ENCODE measurements around the gene SLC35G6. TPM values are rescaled to one million over a fixed set of nuclear protein-coding genes. Genes with fewer than 3 reads are reported as not detected.

The SLC35G6 gene
- total RNA-seq, 1 donor from 2014 or later, result not detected

DNA sequence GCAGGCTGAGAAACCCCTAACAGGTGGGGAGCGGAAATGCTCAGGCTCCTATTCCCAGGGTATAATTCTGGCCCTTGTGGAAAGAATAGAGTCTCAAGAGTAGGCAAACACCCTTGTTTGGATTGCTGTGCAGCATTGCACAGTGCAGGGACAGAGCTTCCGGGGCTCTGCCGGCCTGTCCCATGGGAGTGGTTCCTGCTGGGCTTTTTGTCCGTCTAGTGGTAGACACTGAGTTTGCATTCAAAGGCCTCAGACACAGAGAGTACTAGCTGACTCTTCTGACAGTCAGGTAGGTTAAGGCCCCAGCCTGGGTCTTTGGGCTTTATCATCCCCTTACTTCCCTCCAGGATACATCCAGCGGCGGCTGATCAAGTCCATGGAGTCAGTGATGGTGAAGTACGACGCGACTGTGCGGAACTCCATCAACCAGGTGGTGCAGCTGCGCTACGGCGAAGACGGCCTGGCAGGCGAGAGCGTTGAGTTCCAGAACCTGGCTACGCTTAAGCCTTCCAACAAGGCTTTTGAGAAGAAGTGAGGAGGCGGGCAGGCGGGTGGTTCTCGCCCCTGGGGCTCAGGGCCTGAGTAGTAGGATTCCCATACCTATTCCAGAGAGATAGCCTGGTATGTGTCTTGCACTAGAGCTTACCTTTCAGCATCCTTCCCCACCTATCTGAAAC, 21.1 kb downstream of the SLC35G6 start:
- DNase-seq, result no peak

DNA sequence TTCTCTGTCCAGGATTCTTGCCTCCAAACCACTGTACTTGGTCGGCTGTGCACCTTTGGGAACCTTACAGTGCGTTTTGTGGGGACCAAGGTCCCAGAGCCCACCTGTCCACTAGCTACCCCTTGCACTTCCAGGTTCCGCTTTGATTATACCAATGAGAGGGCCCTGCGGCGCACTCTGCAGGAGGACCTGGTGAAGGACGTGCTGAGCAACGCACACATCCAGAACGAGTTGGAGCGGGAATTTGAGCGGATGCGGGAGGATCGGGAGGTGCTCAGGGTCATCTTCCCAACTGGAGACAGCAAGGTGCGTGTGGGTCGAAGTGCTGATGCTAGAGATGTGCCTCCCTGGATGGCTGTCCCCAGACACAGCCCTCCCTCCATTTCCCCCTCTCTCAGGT, 21.7 kb downstream of the SLC35G6 start:
- DNase-seq, result no peak

DNA sequence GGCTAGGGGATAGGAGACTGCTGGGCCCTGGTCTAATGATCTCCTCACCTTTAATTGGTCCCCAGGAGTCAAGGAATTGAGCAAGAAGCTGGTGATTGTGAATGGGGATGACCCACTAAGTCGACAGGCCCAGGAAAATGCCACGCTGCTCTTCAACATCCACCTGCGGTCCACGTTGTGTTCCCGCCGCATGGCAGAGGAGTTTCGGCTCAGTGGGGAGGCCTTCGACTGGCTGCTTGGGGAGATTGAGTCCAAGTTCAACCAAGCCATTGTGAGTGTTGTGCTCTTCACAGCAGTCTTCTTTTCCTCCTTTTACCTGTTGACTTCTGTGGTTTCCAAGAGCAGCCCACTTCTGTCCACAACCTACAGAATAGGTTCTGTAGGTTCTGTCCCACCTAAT, 22.3 kb downstream of the SLC35G6 start:
- no peak for DNase-seq

DNA sequence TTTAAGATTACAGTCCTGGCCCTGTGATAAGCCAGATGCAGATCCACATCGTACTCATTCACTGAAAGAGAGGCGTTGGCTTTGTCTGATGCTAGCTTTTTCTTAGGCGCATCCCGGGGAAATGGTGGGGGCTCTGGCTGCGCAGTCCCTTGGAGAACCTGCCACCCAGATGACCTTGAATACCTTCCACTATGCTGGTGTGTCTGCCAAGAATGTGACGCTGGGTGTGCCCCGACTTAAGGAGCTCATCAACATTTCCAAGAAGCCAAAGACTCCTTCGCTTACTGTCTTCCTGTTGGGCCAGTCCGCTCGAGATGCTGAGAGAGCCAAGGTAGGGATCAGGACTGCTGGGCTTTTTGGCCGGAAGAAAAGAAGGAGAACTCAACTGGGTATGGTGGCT, 26.9 kb downstream of the SLC35G6 start:
- DNase-seq, result no peak

DNA sequence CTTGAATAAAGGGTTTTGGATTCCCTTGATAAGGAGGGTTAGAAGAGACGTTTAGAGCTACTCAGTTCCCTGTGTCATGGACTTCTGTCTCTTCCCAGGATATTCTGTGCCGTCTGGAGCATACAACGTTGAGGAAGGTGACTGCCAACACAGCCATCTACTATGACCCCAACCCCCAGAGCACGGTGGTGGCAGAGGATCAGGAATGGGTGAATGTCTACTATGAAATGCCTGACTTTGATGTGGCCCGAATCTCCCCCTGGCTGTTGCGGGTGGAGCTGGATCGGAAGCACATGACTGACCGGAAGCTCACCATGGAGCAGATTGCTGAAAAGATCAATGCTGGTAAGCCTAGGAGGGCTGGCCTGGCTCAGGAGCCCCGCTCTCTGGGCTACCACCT, 27.6 kb downstream of the SLC35G6 start:
- no peak for DNase-seq

DNA sequence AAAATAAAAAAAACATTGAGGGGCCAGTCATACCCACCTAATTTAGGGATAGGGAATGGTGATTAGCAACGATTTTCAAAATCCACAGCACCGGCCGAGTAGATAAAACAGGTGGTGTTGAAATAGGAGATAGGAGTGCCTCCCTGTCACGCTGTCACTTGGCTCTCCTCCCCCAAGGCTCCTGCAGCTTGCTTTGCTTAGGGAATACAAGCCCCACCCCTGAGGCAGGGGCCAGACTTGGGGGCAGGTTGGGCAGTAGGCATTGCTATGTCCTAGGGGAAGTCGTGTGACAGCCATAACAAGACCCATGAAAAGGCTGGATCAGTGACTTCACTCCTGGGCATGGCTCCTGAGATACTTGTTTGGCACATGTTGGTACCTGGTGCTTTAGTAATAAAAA, 28.7 kb downstream of the SLC35G6 start:
- DNase-seq, result no peak

DNA sequence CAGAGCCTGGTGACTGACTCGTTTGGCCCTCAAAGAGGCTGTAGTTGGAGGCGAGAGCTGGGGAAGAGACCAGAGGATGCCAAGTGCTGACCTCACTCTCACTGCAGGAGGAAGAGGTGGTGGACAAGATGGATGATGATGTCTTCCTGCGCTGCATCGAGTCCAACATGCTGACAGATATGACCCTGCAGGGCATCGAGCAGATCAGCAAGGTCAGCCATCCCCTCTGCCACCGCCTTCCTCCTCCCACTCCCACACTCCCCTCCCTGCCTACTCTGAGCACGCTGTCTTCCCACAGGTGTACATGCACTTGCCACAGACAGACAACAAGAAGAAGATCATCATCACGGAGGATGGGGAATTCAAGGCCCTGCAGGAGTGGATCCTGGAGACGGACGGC, 29.9 kb downstream of the SLC35G6 start:
- no peak for DNase-seq

DNA sequence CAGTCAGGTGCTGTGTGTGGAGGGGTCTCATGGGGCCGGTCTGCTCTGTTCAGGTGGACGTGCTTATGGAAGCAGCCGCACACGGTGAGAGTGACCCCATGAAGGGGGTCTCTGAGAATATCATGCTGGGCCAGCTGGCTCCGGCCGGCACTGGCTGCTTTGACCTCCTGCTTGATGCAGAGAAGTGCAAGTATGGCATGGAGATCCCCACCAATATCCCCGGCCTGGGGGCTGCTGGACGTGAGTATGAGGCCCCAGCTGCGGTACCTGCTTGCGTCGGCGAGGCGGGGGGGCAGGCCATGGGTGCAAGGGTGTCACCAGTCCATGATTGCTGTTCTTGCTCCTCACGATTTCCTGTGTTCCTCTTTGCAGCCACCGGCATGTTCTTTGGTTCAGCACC, 30.9 kb downstream of the SLC35G6 start:
- DNase-seq, result no peak

DNA sequence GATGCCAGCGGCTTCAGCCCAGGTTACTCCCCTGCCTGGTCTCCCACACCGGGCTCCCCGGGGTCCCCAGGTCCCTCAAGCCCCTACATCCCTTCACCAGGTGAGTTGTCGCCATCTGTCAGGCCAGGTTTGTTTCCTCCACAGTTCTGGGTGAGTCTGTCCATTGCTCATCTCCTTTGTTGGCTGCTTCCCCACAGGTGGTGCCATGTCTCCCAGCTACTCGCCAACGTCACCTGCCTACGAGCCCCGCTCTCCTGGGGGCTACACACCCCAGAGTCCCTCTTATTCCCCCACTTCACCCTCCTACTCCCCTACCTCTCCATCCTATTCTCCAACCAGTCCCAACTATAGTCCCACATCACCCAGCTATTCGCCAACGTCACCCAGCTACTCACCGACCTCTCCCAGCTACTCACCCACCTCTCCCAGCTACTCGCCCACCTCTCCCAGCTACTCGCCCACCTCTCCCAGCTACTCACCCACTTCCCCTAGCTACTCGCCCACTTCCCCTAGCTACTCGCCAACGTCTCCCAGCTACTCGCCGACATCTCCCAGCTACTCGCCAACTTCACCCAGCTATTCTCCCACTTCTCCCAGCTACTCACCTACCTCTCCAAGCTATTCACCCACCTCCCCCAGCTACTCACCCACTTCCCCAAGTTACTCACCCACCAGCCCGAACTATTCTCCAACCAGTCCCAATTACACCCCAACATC, 31.7 kb downstream of the SLC35G6 start:
- no peak for DNase-seq

DNA sequence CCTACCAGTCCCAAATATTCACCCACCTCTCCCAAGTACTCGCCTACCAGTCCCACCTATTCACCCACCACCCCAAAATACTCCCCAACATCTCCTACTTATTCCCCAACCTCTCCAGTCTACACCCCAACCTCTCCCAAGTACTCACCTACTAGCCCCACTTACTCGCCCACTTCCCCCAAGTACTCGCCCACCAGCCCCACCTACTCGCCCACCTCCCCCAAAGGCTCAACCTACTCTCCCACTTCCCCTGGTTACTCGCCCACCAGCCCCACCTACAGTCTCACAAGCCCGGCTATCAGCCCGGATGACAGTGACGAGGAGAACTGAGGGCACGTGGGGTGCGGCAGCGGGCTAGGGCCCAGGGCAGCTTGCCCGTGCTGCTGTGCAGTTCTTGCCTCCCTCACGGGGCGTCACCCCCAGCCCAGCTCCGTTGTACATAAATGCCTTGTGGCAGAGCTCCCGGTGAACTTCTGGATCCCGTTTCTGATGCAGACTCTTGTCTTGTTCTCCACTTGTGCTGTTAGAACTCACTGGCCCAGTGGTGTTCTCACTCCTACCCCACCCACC, 32.7 kb downstream of the SLC35G6 start:
- no peak for DNase-seq

DNA sequence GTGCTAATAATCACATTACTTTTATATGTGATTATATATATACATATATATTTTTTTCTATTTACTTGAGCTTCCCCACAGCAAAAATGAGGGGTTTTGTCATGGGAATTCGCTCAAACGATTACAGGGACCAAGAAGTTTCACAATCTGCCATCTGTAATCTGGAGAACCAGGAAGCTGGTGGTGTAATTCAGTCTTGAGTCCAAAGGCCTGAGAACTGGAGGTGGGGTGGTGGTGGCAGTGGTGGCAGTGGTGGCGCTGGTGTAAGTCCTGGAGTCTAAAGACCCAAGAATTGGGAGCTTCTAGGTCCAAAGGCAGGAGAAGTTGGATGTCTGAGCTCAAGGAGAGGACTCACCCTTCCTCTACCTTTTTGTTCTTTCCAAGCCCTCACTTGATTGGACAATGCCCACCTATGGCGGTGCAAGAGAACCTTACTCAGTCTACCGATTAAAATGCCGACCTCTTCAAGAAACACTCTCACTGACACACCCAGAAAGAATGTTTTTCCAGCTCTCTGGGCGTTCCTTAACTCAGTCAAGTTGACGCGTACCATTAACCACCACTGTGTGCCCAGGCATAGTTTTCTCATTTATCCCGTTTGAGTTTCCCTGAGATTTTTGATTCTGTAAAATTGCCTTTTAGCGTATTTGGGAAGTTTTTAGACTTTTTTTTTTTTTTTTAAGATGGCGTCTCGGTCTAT, 34.8 kb downstream of the SLC35G6 start:
- DNase-seq, result no peak

DNA sequence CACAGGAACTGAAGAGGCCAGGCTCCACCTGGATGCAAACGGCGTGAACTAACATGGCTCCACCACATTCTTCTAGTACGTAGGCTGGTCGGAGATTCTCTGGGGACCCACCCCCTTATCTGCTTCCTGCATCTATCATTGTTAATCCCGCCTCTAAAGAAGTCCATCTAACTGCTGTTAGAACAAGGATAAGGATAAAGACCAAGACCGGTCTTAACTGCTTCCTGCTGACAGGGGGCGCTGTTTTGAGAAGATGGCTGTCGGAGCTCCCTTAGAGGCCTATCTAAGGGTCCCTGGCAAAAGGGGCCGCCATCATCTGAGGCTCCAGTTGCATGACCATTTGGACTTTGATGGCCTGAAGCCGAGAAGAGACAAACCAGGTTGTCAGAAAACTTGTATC, 41.8 kb downstream of the SLC35G6 start:
- DNase-seq, result no peak

DNA sequence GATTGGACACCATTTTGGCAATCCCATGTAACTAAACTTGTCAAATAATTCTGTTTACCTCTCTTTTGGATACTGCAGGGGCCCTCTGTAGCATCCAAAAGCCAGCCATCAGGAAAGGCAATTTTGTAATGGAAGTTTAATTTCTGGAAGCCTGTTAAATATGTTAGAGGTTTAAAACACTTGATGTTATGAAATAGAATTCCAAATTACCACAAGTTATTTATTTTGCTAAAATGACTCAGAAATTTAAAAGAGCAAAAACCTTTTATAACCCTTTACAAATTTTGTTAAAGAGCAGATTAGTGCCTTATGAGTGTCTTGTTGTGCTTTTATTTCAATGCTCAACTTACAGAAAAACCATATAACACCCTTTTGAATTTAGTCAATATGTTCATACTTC, 47.6 kb downstream of the SLC35G6 start:
- DNase-seq, result no peak

DNA sequence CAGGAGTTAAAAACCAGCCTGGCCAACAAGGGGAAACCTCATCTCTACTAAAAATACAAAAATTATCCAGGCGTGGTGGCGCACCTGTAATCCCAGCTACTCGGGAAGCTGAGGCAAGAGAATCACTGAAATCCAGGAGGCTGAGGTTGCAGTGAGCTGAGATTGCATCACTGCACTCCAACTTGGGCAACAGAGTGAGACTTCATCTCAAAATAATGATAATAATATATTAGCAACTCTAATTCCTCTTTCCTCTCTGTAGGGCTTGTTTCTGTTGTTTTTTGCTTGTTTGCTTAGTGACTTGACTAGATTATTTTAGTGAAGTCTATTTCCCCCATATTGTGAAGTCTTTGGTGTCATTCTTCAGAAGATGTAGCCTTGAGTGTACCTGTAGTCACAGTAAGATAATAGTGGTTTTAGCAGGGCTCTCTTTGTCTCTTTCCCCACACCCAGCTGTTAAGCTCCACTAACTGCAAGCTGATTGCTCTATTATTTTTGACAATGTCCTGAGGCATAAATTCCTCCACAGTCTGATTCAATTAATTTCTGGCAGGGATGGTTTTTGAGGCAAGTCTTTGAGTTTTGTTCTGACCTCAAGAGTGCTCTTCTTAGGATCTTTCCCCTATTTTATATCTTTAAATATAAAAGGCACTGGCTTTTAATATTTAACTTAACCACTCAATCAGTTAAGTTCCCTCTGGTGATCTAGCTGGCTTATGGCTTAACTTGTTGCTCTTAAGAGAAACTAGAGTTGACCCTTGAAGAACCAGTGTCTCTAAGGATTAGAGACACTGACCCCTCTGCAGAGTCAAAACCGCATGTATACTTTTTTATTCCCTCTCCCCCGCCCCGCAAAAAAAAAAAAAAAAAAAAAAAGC, 49.0 kb downstream of the SLC35G6 start:
- no peak for DNase-seq

Other genes with a start within 250 kb of the SLC35G6 start
- gene DVL2, start 246.9 kb upstream of the SLC35G6 start, total RNA-seq, result 53.7 TPM
- gene PHF23, start 242.0 kb upstream of the SLC35G6 start, total RNA-seq, result 22.3 TPM
- 283 TPM for gene GABARAP, start 239.0 kb upstream of the SLC35G6 start, total RNA-seq
- 63.6 TPM for gene CTDNEP1, start 229.7 kb upstream of the SLC35G6 start, total RNA-seq
- 43.2 TPM for gene ELP5, start 229.2 kb upstream of the SLC35G6 start, total RNA-seq
- gene CLDN7, start 219.0 kb upstream of the SLC35G6 start, total RNA-seq, result 22.2 TPM
- gene SLC2A4, start 199.7 kb upstream of the SLC35G6 start, total RNA-seq, result 75.2 TPM
- 0.51 TPM for gene YBX2, start 186.8 kb upstream of the SLC35G6 start, total RNA-seq
- gene EIF5A, start 173.8 kb upstream of the SLC35G6 start, total RNA-seq, result 212 TPM
- 35.3 TPM for gene GPS2, start 166.1 kb upstream of the SLC35G6 start, total RNA-seq
- gene NEURL4, start 152.1 kb upstream of the SLC35G6 start, total RNA-seq, result 22.5 TPM
- gene ACAP1, start 144.9 kb upstream of the SLC35G6 start, total RNA-seq, result 1.7 TPM
- 3.4 TPM for gene KCTD11, start 129.3 kb upstream of the SLC35G6 start, total RNA-seq
- not detected for gene TMEM95, start 126.3 kb upstream of the SLC35G6 start, total RNA-seq
- 2.1 TPM for gene TNK1, start 100.4 kb upstream of the SLC35G6 start, total RNA-seq
- 9.4 TPM for gene PLSCR3, start 86.9 kb upstream of the SLC35G6 start, total RNA-seq
- gene TMEM256, start 77.3 kb upstream of the SLC35G6 start, total RNA-seq, result 69.0 TPM
- 9.3 TPM for gene NLGN2, start 73.6 kb upstream of the SLC35G6 start, total RNA-seq
- gene SPEM1, start 61.1 kb upstream of the SLC35G6 start, total RNA-seq, result not detected
- not detected for gene SPEM2, start 55.8 kb upstream of the SLC35G6 start, total RNA-seq
- not detected for gene SPEM3, start 52.6 kb upstream of the SLC35G6 start, total RNA-seq
- 2.4 TPM for gene TMEM102, start 46.0 kb upstream of the SLC35G6 start, total RNA-seq
- 5.4 TPM for gene FGF11, start 41.9 kb upstream of the SLC35G6 start, total RNA-seq
- gene CHRNB1, start 36.4 kb upstream of the SLC35G6 start, total RNA-seq, result 27.9 TPM
- gene ZBTB4, start 1.8 kb upstream of the SLC35G6 start, total RNA-seq, result 22.9 TPM
- gene POLR2A, start 2.9 kb downstream of the SLC35G6 start, total RNA-seq, result 71.4 TPM
- 18.0 TPM for gene TNFSF12, start 67.6 kb downstream of the SLC35G6 start, total RNA-seq
- 6.6 TPM for gene TNFSF13, start 77.3 kb downstream of the SLC35G6 start, total RNA-seq
- gene SENP3, start 80.5 kb downstream of the SLC35G6 start, total RNA-seq, result 36.8 TPM
- 2.4 TPM for gene CD68, start 98.2 kb downstream of the SLC35G6 start, total RNA-seq
- 27.4 TPM for gene MPDU1, start 102.4 kb downstream of the SLC35G6 start, total RNA-seq
- gene SOX15, start 108.6 kb downstream of the SLC35G6 start, total RNA-seq, result 9.6 TPM
- gene FXR2, start 133.5 kb downstream of the SLC35G6 start, total RNA-seq, result 47.8 TPM
- 33.2 TPM for gene SAT2, start 146.4 kb downstream of the SLC35G6 start, total RNA-seq
- not detected for gene SHBG, start 148.7 kb downstream of the SLC35G6 start, total RNA-seq
- 0.92 TPM for gene ATP1B2, start 169.5 kb downstream of the SLC35G6 start, total RNA-seq
- 23.6 TPM for gene TP53, start 206.0 kb downstream of the SLC35G6 start, total RNA-seq
- gene WRAP53, start 207.0 kb downstream of the SLC35G6 start, total RNA-seq, result 5.2 TPM
- gene EFNB3, start 223.8 kb downstream of the SLC35G6 start, total RNA-seq, result 2.3 TPM
- gene DNAH2, start 236.3 kb downstream of the SLC35G6 start, total RNA-seq, result 0.31 TPM